ENCODE data around the gene DCAF7.

Gene DCAF7

DNA sequence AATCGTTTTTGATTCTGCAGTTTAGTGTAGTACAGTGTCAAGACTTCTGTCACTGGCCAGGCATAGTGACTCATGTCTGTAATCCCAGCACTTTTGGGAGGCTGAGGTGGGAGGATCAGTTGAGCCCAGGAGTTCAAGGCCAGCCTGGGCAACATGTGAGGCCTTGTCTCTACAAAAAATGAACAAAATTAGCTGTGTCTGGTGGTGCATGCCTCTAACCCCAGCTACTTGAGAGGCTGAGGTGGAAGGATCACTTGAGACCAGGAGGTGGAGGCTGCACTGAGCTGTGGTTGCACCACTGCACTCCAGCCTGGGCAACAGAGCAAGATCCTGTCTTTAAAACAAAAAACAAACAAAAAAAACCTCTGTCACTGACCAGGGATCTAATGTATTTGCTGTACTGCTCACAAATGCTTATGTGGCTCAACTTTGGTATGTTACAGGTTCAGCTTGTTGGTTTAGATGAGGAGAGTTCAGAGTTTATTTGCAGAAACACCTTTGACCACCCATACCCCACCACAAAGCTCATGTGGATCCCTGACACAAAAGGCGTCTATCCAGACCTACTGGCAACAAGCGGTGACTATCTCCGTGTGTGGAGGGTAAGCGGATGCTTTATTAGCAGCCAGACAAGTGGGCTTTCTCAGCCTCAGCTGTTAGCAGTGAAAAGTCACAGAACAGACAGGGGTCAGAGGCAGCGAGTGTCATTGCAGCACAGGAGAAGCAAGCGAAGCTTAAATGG lies 27.9 kb downstream of the DCAF7 start:
- no peak for TF ChIP-seq CTCF (conservative IDR thresholded peaks at IDR 0.05)
- no peak for TF ChIP-seq ZFX (IDR thresholded peaks at IDR 0.05)
- no peak overlapping the region for H3K27ac ChIP-seq

GRCh38 chr17:63578769-63579111 lies 28.5 kb downstream of the DCAF7 start:
- no peak for TF ChIP-seq ZFX (IDR thresholded peaks at IDR 0.05)
- TF ChIP-seq CTCF (conservative IDR thresholded peaks at IDR 0.05), result no peak
- no peak overlapping the region for H3K27ac ChIP-seq

GRCh38 chr17:63579633-63580032 lies 29.4 kb downstream of the DCAF7 start:
- TF ChIP-seq ZFX (IDR thresholded peaks at IDR 0.05) (no peak), CTCF (conservative IDR thresholded peaks at IDR 0.05) (no peak)
- no peak overlapping the region for H3K27ac ChIP-seq

- no peak for TF ChIP-seq CTCF (conservative IDR thresholded peaks at IDR 0.05)
- no peak for TF ChIP-seq ZFX (IDR thresholded peaks at IDR 0.05)
These were observed 37.5 kb downstream of the DCAF7 start for GRCh38 chr17:63587770-63588169.

GRCh38 chr17:63588797-63589196 lies 38.5 kb downstream of the DCAF7 start:
- TF ChIP-seq CTCF (conservative IDR thresholded peaks at IDR 0.05) (no peak), ZFX (IDR thresholded peaks at IDR 0.05) (no peak)
- H3K27ac ChIP-seq, result no peak overlapping the region

More at GRCh38 chr17:63587770-63588169, 37.5 kb downstream of the DCAF7 start:
- no peak overlapping the region for H3K27ac ChIP-seq

DNA sequence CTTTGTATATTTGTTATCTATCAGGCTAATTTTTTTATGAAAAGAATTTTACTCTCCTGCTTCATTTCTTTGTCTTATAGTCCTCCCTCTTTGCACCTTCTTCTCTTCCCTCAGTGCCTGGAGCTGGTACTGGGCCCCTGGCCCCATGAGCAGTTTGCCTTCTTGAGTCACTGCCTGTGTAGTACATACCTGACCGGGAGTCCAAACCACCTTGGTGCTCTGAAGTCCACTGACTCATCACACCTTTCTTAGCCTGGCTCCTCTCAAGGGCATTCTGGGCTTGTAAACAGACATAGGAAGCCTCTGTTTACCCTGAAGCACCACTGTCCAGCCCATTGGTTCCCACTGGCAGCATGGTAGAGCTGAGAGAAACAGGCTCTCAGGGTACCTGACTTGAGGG lies 39.4 kb downstream of the DCAF7 start:
- TF ChIP-seq CTCF (conservative IDR thresholded peaks at IDR 0.05), result no peak
- TF ChIP-seq ZFX (IDR thresholded peaks at IDR 0.05), result no peak
- no peak overlapping the region for H3K27ac ChIP-seq

GRCh38 chr17:63592797-63593196 lies 42.5 kb downstream of the DCAF7 start:
- no peak overlapping the region for H3K27ac ChIP-seq
- no peak for TF ChIP-seq ZFX (IDR thresholded peaks at IDR 0.05)
- TF ChIP-seq CTCF (conservative IDR thresholded peaks at IDR 0.05), result no peak
